Esophagus (tissue), 2 donors: ENCODE measurements around the gene CCDC134. TPM values are rescaled to one million over a fixed set of nuclear protein-coding genes. Genes with fewer than 3 reads are reported as not detected.
"Not testable (repeated sequence)": the region's sequence is repeated elsewhere in the genome, so short reads cannot be mapped to it uniquely, and the experiment has no call there.

Experiments
- H3K27ac ChIP-seq, 2 donors: one replicate each; pipeline ENCODE4 v1.5.1; 2013; ENCODE audit warnings: low read depth in 2 of 2, mild to moderate bottlenecking in 2 of 2, inconsistent platforms in 1 of 2, low read length in 1 of 2, moderate library complexity in 1 of 2
- H3K27me3 ChIP-seq, 2 donors: one replicate each; pipeline ENCODE4 v1.6.1; 2013; ENCODE audit warnings: low read length in 2 of 2, control low read depth in 1 of 2, mild to moderate bottlenecking in 1 of 2; ENCODE audit not compliant: insufficient read depth in 2 of 2, control insufficient read depth in 1 of 2
- H3K36me3 ChIP-seq, 2 donors: one replicate each; pipeline ENCODE4 v1.6.1; 2013; ENCODE audit warnings: low read length in 1 of 2; ENCODE audit not compliant: control insufficient read depth in 2 of 2, insufficient read depth in 2 of 2
- H3K4me1 ChIP-seq, 2 donors: one replicate each; pipeline ENCODE4 v1.6.1; 2013; ENCODE audit warnings: low read length in 1 of 2; ENCODE audit not compliant: control insufficient read depth in 2 of 2, insufficient read depth in 2 of 2
- H3K4me3 ChIP-seq, 2 donors: one replicate each; pipeline ENCODE4 v1.5.1; 2013; ENCODE audit warnings: low read length in 2 of 2, mild to moderate bottlenecking in 2 of 2, low read depth in 1 of 2, moderate library complexity in 1 of 2
- H3K9me3 ChIP-seq, 2 donors: one replicate each; pipeline ENCODE4 v1.6.1; 2013; ENCODE audit warnings: mild to moderate bottlenecking in 2 of 2, low read depth in 1 of 2, low read length in 1 of 2, moderate library complexity in 1 of 2; ENCODE audit not compliant: control insufficient read depth in 2 of 2, insufficient read depth in 1 of 2
- WGBS, 2 donors: extraction: QIAGEN DNeasy Blood & Tissue Kit; methylation state at CpG; one replicate each; pipeline ENCODE4 v1.1.7; 2013; 5-methylcytosine and 5-hydroxymethylcytosine counted together
- polyA plus RNA-seq, 2 donors: library from polyadenylated mRNA; stranded (reverse); fragments of 200-250 nt; gene quantifications; one replicate each; pipeline ENCODE4 v1.2.3, GENCODE V29; 2013
- donor health status: healthy with polysubstance abuse.
- donor health status: Bipolar disorder and iron deficiency.

Gene CCDC134
- polyA plus RNA-seq, 2 donors = 1.5 to 1.9 TPM

DNA sequence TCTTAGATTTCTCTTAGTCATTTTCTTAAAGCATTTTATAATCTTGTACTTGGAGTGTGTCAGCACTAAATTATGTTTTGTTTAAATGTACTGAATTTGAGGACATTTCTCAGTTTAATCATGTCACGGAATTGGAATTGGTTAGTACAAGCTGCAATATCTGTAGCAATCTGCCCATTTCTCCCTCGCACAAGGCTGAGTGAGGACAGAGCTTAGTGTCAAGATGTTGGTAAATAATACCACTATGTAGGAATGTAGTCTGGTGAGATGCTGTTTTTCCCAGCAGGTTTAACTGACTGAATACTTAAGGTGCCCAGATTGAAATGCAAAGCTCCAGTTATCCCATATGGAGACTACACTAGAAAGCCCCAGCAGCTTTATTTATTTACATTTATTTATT lies 63.0 kb downstream of the CCDC134 start:
- H3K9me3 ChIP-seq = no peaks in the 10 kb centered on the region
- no peak overlapping the region for H3K4me3 ChIP-seq
- no peaks in the 10 kb centered on the region for H3K27me3 ChIP-seq
- peaks cover 3 to 9% of the 10 kb centered on the region in 2 donors for H3K36me3 ChIP-seq
- H3K4me1 ChIP-seq = peaks cover 2 to 5% of the 10 kb centered on the region in 2 donors
- WGBS, 2 donors = 70 to 72% methylated on average over 2 of the region's 2 CpGs
- H3K27ac ChIP-seq = no peak overlapping the region

DNA sequence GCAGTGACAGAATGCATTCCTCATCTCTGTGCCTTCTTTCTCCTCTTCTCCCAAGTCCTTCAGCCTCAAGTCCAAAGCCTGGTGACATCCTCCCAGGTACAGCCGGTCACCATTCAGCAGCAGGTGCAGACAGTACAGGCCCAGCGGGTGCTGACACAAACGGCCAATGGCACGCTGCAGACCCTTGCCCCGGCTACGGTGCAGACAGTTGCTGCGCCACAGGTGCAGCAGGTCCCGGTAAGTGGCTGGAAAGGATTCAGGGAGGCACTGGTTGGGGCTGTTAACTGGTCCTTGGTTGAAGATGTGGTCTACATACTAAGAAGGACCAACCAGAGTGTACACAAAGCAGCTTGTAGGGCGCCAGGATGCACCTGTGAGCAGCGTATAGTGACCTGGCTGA lies 68.1 kb downstream of the CCDC134 start:
- peaks cover 0 to 5% of the 10 kb centered on the region in 2 donors for H3K4me1 ChIP-seq
- no peaks in the 10 kb centered on the region for H3K27me3 ChIP-seq
- H3K4me3 ChIP-seq = no peak overlapping the region
- H3K36me3 ChIP-seq = peaks cover 0 to 27% of the 10 kb centered on the region in 2 donors
- WGBS, 2 donors = 91 to 95% methylated on average over 10 of the region's 10 CpGs
- no peaks in the 10 kb centered on the region for H3K9me3 ChIP-seq
- no peak overlapping the region for H3K27ac ChIP-seq

DNA sequence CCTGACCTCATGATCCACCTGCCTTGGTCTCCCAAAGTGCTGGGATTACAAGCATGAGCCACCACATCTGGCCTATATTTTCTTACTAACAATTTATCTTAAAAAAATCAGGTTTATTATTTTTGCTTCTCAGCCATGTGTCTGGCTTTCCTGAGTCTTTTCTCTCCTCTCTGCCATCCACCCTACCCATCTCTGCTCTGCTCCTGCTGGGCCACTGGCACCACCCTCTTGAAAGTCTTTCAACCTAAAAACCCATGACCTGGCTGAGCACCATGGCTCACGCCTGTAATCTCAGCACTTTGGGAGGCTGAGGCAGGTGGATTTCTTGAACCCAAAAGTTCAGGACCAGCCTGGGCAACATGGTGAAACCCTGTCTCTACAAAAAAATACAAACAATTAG lies 69.6 kb downstream of the CCDC134 start:
- H3K4me3 ChIP-seq, H3K4me1 ChIP-seq, H3K9me3 ChIP-seq, H3K27ac ChIP-seq, H3K27me3 ChIP-seq: not testable (repeated sequence)
- 90 to 92% methylated on average over 1 of the region's 1 CpG for WGBS, 2 donors
- peaks cover 10 to 34% of the 10 kb centered on the region in 2 donors for H3K36me3 ChIP-seq

DNA sequence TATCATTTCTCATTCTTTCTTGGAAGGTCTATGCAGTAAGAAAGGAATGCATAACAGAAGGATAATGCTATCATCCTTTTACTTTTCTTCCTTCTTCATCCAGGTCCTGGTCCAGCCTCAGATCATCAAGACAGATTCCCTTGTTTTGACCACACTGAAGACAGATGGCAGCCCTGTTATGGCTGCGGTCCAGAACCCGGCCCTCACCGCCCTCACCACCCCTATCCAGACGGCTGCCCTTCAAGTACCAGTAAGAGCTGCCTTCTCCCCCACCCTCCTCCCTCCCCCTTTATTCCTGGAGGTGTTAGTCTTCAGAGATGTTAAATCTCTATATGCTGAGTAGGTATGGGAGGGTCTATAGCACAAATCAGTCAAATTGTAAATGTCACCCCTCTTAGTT lies 70.3 kb downstream of the CCDC134 start:
- no peak overlapping the region for H3K27ac ChIP-seq
- no peak overlapping the region for H3K4me3 ChIP-seq
- no peaks in the 10 kb centered on the region for H3K9me3 ChIP-seq
- peaks cover 17 to 40% of the 10 kb centered on the region in 2 donors for H3K36me3 ChIP-seq
- no peaks in the 10 kb centered on the region for H3K27me3 ChIP-seq
- peaks cover 0 to 2% of the 10 kb centered on the region in 2 donors for H3K4me1 ChIP-seq
- WGBS, 2 donors = 83 to 86% methylated on average over 4 of the region's 4 CpGs

DNA sequence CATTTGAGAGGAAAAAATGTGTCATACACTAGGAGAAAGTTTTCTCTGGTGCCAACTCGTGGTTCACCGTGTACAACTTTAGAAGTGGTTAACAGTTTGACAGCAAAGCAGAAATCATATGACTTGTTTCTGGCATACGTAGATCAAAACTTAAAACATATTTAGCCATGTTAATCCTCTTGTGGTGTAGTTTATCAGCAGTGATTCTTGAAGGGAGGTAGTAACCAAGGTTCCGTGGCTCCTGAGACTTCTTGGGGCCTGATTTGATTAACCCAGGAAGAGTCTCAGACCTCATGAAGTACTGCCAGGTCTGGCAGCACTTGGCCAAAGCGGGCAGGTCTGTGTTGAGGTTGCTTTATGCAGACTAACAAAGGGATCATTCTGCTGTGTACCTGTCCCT lies 72.9 kb downstream of the CCDC134 start:
- 68 to 73% methylated on average over 5 of the region's 5 CpGs for WGBS, 2 donors
- Histone ChIP-seq H3K9me3 (no peaks in the 10 kb centered on the region), H3K4me3 (no peak overlapping the region), H3K36me3 (peaks cover 24 to 43% of the 10 kb centered on the region in 2 donors), H3K27me3 (no peaks in the 10 kb centered on the region), H3K27ac (no peak overlapping the region), H3K4me1 (no peaks in the 10 kb centered on the region)

DNA sequence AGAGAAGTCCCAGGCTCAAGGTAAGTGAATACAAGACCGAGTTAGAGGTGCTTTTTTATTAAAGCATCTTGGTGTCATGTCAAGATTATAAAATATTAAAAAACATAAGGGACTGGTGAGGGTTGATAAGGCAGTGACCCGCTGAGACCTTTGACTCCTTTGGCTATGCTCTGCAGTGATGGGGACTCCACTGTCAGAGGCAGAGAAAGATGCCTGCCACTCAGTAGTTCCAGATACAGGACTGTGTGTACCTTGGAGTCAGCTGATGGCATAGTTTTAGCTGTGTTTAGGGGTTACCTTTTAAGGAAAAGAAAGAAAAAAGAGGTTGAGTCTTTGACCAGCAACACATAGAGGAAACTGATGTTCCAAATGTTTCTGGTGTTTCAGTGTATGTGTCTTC lies 73.6 kb downstream of the CCDC134 start:
- H3K36me3 ChIP-seq = peaks cover 24 to 44% of the 10 kb centered on the region in 2 donors

DNA sequence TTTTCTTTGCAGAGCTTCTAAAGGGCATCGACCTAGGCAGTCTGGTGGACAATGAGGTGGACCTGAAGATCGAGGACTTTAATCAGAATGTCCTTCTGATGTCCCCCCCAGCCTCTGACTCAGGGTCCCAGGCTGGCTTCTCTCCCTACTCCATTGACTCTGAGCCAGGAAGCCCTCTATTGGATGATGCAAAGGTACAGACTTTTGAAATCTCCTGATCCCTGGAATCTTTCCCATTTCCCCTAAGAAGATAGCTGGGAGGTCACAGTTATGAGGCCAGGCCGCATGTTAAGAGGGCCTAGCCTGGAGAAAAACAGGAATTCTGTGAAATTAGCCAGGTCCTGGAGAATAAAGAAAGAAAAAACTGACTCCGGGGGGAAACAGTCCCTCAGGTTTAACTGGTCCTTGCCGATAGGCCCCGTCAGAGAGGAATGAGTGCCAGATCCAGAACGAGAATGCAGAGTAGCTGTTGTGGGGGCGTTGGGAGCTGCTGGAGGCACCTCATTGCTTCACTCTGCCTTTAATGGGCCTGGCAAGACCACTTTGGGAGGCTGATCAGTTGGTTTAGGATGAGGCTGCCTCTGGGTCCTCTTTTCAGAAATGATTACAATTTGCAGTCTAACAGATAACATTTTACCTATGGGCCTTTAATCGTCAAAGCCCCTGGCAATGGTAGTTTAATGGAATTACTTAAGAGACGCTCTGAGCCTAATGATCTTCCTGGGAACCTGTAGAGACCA lies 75.2 kb downstream of the CCDC134 start:
- Histone ChIP-seq H3K27me3 (no peaks in the 10 kb centered on the region), H3K4me1 (no peaks in the 10 kb centered on the region), H3K36me3 (peaks cover 27 to 47% of the 10 kb centered on the region in 2 donors), H3K9me3 (no peaks in the 10 kb centered on the region), H3K27ac (no peak overlapping the region), H3K4me3 (no peak overlapping the region)
- WGBS, 2 donors = 88 to 90% methylated on average over 10 of the region's 10 CpGs

More for the DNA sequence above, 73.6 kb downstream of the CCDC134 start:
- Histone ChIP-seq H3K27me3 (no peaks in the 10 kb centered on the region), H3K27ac (no peak overlapping the region), H3K4me1 (no peaks in the 10 kb centered on the region), H3K9me3 (no peaks in the 10 kb centered on the region), H3K4me3 (no peak overlapping the region)
- 87 to 88% methylated on average over 2 of the region's 2 CpGs for WGBS, 2 donors

Other genes starting within 250 kb of the CCDC134 start
- gene CSDC2, start 239.7 kb upstream of the CCDC134 start, polyA plus RNA-seq = 1 to 10 TPM; 1.1 to 1.2 TPM
- 10 to 100 TPM; 76.2 to 85.4 TPM for gene PMM1, start 210.8 kb upstream of the CCDC134 start, polyA plus RNA-seq
- 10 to 100 TPM; 22.8 to 34.8 TPM for gene DESI1, start 179.6 kb upstream of the CCDC134 start, polyA plus RNA-seq
- gene XRCC6, start 179.4 kb upstream of the CCDC134 start, polyA plus RNA-seq = 100 to 1,000 TPM in 1 of 2 donors, 10 to 100 TPM in 1; 75.5 to 168 TPM
- gene SNU13, start 111.8 kb upstream of the CCDC134 start, polyA plus RNA-seq = 100 to 1,000 TPM in 1 of 2 donors, 10 to 100 TPM in 1; 95.9 to 110 TPM
- under 1 TPM; 0.36 to 0.79 TPM for gene MEI1, start 101.2 kb upstream of the CCDC134 start, polyA plus RNA-seq
- 10 to 100 TPM; 66.4 to 76.4 TPM for gene SREBF2, start 32.4 kb downstream of the CCDC134 start, polyA plus RNA-seq
- under 1 TPM in 1 of 2 donors, not detected in 1; 0.07 TPM for gene SHISA8, start 114.4 kb downstream of the CCDC134 start, polyA plus RNA-seq
- under 1 TPM; 0.36 to 0.47 TPM for gene TNFRSF13C, start 126.1 kb downstream of the CCDC134 start, polyA plus RNA-seq
- 10 to 100 TPM; 16.5 to 18.8 TPM for gene CENPM, start 146.5 kb downstream of the CCDC134 start, polyA plus RNA-seq
- under 1 TPM; 0.11 to 0.18 TPM for gene SEPTIN3, start 168.8 kb downstream of the CCDC134 start, polyA plus RNA-seq
- gene WBP2NL, start 198.1 kb downstream of the CCDC134 start, polyA plus RNA-seq = under 1 TPM; 0.13 to 0.59 TPM